DMS 273 (cell line): Measurements from ENCODE around the gene LRRC73.
"Not testable (repeated sequence)": the region's sequence is repeated elsewhere in the genome, so short reads cannot be mapped to it uniquely, and the experiment has no call there.

Experiments
- DNase-seq: peaks from one replicate; lab custom pipeline; 2025; ENCODE audit not compliant: unreplicated experiment; lab: John Stamatoyannopoulos, UW

The LRRC73 gene

GRCh38 chr6:43511824-43512415 is 1.8 kb upstream of the LRRC73 start:
- no peak for DNase-seq

DNA sequence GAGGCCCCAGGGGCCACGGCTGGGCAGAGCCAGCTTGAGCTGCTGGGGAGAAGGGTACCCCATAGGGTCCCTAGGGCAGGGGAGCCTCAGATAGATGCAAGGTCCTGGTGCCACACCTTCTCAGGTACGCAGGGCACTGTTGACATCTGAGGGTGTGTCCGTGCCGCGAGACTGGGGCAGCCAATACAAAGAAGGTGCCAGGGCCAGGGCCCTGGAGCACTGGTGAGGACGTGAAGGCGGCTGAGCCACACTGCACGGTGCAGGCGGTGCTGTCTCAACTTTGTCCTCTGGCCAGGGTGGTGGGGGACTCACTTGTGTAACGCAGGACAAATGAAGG is 649 bp upstream of the LRRC73 start:
- no peak for DNase-seq

DNA sequence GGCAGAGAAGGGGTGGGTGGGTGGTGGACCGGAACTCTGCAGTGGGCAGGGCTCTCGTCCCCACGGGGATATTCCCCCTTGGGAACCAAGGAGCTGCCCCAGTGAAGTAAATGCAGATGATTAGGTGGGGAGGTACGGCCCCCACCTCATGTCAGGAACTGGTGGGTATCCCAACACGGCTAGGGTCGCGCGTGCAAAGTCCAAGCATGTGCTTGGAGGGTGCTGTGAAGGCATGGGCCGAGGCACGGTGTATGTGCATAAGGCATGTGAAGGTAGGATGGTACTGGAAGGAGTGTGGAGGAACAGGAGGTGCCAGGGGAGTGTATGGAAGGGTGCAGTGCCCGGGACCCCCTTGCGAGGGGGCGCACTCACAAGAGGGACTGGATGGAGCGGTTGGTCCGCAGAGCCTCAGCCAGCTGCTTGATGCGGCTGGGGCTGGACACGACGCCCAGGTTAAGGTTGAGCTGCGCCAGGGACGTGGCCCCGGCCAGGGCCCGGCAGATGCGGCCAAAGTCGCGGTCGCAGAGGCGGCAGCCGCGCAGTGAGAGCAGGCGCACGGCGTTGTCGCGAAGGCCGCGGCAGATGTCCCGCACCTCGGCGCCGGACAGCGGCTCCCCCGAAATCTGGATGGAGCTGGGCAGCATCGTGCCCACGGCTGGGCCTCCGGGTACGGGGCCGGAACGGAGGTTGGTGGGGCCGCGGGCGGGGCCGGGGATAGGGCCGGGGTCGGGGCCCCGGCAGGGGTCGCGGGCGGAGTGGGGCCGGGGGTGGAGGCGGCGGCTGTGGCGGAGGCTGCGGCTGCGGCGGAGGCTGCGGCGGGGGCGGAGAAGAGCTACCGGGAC is 783 bp downstream of the LRRC73 start:
- peak; percentile 53 for DNase-seq

DNA sequence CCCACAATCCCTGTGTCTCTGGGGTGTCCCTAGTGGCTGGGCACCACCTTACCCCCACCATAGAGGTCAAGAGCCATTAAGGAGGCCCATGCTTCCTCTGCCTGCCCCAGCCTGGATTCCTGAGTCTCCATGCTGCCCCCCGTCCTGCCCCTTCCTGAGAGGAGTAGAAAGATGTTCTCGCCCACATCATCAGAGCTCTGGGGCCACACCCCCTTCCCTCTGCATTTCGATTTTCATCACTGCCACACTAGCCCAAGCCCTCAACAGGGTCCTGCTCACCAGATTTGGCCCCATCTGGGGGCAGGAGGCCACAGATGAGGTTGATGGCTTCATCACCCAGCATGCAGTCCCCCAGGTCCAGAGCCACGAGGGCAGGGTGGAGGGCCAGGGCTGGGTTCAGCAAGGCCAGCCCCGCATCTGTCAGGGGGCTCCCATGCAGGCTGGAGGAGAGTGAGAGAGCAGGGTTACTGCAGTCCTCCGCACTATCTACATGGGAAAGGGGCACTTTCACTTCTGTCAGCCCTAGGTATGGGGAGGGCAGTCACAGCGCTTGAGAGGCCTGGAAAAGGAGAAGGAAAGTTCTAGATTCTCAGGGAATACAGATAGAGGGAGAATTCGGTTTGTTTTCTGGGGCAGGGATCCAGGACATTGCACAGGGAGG is 1.5 kb downstream of the LRRC73 start:
- no peak for DNase-seq

- DNase-seq = peak; percentile 93
Measured at GRCh38 chr6:43506667-43507471, 3.3 kb downstream of the LRRC73 start.

- DNase-seq = no peak
Measured at GRCh38 chr6:43506171-43506570, 4.0 kb downstream of the LRRC73 start.

GRCh38 chr6:43505718-43506117 is 4.4 kb downstream of the LRRC73 start:
- no peak for DNase-seq

DNA sequence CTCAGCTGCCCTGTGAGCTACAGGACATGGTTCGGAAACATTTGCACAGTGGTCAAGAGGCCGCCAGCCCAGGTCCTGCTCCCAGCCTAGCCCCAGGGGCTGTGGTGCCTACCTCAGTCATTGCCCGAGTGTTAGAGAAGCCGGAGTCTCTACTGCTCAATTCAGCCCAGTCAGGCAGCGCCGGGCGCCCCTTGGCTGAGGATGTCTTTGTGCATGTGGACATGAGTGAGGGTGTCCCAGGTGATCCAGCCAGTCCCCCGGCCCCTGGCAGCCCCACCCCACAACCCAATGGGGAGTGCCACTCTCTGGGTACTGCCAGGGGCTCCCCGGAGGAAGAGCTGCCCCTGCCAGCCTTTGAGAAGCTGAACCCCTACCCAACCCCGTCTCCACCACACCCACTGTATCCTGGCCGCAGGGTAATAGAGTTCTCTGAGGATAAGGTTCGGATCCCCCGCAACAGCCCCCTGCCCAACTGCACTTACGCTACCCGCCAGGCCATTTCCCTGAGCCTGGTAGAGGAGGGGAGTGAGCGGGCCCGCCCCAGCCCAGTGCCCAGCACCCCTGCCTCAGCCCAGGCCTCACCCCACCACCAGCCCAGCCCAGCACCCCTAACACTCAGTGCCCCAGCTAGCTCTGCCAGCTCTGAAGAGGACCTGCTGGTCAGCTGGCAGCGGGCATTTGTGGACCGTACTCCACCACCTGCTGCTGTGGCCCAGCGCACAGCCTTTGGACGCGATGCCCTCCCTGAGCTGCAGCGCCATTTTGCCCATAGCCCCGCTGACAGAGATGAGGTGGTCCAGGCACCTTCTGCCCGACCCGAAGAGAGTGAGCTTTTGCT is 5.2 kb downstream of the LRRC73 start:
- DNase-seq = no peak

GRCh38 chr6:43503443-43503842 is 6.7 kb downstream of the LRRC73 start:
- DNase-seq = no peak

GRCh38 chr6:43502666-43503065 is 7.5 kb downstream of the LRRC73 start:
- DNase-seq = no peak

- no peak for DNase-seq
Measured at GRCh38 chr6:43500921-43501320, 9.2 kb downstream of the LRRC73 start.

- DNase-seq = no peak
Measured at GRCh38 chr6:43499028-43499815, 10.9 kb downstream of the LRRC73 start.

DNA sequence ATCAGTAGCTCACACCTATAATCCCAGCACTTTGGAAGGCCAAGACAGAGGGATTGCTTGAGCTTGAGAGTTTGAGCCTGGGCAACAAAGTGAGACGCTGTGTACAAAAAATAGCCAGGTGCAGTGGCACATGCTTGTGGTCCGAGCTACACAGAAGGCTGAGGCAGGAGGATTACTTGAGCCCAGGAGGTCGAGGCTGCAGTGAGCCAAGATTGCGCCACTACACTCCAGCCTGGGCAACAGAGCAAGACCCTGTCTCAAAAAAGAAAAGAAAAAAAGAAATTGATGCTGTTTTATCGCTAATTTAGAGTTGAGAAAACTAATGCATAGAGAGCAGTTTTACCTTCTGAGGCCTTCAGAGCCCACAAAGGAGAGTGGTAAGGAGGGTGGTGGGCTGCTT is 11.9 kb downstream of the LRRC73 start:
- DNase-seq = not testable (repeated sequence)

DNA sequence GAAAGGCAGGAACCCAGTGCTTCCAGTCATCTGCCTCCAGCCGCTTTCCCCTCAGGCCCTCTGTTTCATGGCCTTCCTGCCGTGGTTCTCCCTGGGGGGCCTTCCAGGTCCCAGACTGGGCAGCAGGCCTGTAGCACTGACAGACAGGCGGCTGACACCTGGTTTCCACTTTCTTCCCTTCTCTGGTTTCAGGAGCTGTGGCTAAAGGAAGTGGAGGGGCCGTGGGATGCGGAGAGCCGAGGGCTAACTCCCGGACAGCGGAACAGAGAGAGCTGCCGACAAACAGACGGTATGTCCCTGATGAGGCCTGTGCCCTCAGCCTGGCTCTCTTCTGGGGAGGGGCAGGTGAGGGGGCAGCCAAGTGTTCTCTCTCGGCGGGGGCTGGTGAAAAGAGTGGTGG is 12.5 kb downstream of the LRRC73 start:
- DNase-seq = no peak

GRCh38 chr6:43497129-43497396 is 13.1 kb downstream of the LRRC73 start:
- DNase-seq = no peak

GRCh38 chr6:43496370-43497128 is 13.6 kb downstream of the LRRC73 start:
- peak; percentile 80 for DNase-seq

- peak; percentile 53 for DNase-seq
Measured at GRCh38 chr6:43495409-43495941, 14.7 kb downstream of the LRRC73 start.

- no peak for DNase-seq
Measured at GRCh38 chr6:43494766-43495165, 15.4 kb downstream of the LRRC73 start.

- no peak for DNase-seq
Measured at GRCh38 chr6:43494321-43494720, 15.8 kb downstream of the LRRC73 start.
